GM19372 (cell line): Measurements from ENCODE around the gene PCSK4.
"Not testable (repeated sequence)": the region's sequence is repeated elsewhere in the genome, so short reads cannot be mapped to it uniquely, and the experiment has no call there.

Experiments used
- ATAC-seq: cut with Tn5 transposase; IDR thresholded peaks from one replicate; pipeline ENCODE4 v1.9.1; 2021; ENCODE audit warnings: mild to moderate bottlenecking, low read depth, moderate library complexity; ENCODE audit not compliant: unreplicated experiment

PCSK4 gene

DNA sequence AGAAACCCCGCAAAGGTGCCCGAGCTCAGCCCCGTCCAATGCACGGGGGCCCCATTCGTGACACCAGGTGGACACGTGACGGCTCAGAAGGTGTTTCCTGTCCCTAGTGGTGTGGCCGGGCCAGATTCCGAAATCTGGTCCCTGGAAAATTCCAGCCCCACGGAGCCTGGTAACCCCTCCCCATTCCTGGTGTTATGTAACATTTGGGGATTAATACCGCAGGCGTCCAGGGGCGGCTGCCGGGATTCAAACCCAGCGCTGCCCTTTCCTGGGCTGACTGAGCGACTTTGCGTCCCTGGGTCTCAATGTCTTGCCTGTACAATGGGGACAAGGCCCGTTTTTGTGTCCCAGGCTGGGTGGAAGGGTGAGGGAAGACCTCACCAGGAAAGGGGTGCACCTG lies 32.7 kb upstream of the PCSK4 start:
- ATAC-seq: no peak

DNA sequence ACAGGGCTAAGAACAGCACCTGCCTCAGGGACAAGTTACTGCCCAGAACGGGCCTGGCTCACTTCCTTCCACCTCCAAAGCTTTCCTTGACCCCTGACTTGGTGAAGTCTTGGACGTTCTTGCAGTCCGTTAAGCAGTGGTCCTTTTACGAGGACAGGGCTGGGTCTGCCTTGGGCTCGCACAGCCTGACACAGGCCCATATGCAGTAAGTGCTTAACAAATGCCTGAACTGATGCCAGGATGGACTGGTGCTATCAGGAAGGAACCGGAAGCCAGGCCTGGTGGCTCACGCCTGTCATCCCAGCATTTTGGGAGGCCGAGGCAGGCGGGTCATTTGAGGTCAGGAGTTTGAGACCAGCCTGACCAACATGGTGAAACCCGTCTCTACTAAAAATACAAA lies 31.9 kb upstream of the PCSK4 start:
- no peak for ATAC-seq

GRCh38 chr19:1521636-1522035 lies 31.5 kb upstream of the PCSK4 start:
- ATAC-seq: no peak

- ATAC-seq: no peak
Measured at GRCh38 chr19:1520203-1520780, 30.1 kb upstream of the PCSK4 start.

- not testable (repeated sequence) for ATAC-seq
Measured at GRCh38 chr19:1519802-1520201, 29.7 kb upstream of the PCSK4 start.

DNA sequence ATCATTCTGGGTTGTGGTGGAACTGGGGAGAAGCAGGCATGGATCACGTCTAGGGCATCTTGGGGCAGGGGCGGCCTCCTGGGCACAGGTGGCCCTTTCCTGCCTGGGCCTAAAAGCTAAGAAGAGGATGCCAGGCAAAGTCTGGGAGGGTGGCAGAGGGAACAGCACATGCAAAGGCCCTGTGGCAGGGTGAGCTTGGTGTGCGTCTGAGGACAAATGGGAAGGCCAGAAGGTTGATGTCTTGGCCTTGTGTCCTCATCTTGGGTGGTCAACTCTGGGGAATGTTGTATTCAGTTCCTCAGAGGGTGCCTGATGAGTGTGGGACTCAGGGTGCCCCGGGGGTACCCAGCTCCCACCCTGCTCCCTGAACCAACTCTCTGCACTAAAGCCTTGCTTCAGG lies 28.3 kb upstream of the PCSK4 start:
- ATAC-seq: no peak

DNA sequence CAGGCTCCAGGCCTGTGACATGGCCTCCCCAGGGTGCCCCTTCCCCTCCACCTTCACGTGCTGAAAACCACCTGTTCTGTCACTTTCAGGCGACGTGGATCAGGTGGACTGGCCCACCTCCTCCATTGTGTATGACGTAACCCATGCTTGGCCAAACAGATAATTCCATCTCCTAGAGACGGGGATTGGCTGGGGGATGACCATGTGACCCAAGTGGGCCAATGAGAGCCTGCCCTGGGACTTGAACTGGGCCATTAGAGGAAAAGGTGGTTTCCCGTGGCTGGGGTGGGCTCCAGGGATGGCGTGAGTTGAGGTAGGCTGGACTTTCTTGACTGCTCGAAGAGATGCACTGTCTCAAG lies 26.2 kb upstream of the PCSK4 start:
- ATAC-seq: no peak

GRCh38 chr19:1514986-1515721 lies 25.0 kb upstream of the PCSK4 start:
- ATAC-seq: no peak

- no peak for ATAC-seq
Measured at GRCh38 chr19:1514295-1514661, 24.1 kb upstream of the PCSK4 start.

- no peak for ATAC-seq
Measured at GRCh38 chr19:1513499-1514294, 23.5 kb upstream of the PCSK4 start.

DNA sequence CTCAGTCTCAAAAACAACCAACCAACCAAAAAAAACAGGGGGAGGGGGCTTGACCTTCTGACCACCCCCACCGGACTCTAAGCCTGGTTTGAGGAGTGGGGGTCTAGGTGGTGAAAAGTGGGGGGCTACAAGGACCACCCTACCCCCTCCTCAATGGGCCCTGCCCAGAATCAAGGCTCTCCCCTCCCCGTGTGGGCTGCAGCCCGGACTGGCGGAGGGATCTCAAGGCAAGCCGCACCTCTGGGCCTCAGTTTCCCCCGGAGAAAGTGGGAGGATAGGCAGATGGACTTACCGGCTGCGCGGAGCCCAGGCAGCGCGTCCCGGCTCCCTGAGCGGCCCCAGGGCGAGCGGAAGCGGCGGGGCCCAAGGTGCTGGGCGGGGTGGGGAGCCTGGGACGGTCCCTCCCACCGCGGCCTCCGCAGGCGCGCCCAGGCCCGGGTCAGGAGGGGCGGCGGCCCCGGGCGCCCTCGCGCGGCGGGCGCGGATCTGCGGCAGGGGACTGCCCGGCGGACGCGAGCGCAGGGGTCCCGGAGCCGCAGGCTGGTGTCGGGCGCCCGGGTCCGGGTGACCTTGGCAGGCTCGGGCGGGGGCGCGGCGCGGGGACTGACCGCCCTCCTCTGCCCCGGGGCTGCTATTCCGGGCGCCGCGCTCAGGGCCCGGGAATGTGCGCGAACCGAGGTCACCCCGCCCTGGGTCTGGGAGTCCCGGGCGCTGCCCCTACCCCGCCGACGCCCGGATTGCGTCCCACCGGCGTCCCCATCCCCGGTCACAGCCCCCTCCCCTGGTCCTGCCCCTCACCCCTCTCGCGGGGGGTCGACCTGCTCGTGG lies 22.7 kb upstream of the PCSK4 start, which contains the start of gene ADAMTSL5:
ADAMTSL5 (minus strand) TSS at position 349 of the 828 bp plus-strand sequence. CDS start 2,076 bp downstream, outside the sequence.
- no peak for ATAC-seq

- ATAC-seq: no peak
Measured at GRCh38 chr19:1511318-1512317, 21.5 kb upstream of the PCSK4 start.

DNA sequence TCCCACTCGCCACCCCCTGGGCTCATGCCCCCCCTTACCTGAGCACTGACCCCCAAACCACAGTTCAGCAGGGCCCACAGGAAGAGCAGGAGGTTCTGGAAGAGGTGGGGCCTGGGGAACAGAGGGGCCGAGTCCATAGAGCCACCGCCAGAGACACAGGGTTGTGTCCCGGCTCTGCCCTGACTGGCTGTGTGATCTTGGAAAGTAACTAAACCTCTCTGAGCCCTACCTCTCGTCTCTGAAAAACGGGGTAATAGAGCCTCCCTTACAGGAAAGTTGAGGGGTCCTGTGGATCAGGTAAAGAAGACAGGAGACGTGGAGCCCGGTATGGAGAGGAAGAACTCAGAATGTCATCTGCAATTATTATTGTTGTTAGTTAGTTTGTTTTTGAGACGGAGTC lies 20.7 kb upstream of the PCSK4 start:
- no peak for ATAC-seq

DNA sequence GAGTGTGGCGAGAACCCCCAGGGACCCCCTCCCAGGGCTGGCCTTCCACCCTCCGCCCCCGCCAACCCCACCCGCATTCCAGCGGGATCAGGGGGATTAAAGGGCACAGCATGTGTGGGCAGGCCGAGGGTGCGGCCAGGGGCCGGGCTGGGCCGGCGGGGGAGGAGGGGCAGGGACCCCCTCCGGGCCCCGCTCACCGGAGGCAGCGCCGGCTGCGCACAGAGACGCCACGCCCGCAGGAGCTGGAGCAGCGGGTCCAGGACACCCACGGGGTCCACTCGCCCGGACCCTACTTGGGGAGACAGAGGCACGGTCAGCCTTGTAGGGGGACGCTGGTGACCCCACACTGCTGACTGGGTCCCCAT lies 20.3 kb upstream of the PCSK4 start:
- no peak for ATAC-seq

- ATAC-seq: no peak
Measured at GRCh38 chr19:1509602-1510441, 19.7 kb upstream of the PCSK4 start.

DNA sequence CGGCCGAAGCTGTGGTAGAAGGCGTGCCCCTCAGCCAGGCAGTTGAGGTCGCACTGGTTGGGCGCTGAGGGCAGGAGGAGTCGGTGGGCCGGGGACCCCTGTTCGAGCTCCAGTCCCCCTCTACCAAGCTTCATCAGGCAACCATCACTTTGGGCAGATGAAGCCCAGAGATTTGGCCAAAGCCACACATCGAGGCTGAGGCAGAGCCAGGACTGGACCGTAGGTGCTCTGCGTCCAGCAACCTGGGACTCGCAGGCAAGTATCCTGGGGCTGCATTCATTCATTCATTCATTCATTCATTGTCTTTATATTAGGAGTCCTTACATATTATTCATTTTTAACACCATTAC lies 18.3 kb upstream of the PCSK4 start:
- ATAC-seq: no peak

GRCh38 chr19:1507763-1508506 lies 17.8 kb upstream of the PCSK4 start:
- no peak for ATAC-seq

DNA sequence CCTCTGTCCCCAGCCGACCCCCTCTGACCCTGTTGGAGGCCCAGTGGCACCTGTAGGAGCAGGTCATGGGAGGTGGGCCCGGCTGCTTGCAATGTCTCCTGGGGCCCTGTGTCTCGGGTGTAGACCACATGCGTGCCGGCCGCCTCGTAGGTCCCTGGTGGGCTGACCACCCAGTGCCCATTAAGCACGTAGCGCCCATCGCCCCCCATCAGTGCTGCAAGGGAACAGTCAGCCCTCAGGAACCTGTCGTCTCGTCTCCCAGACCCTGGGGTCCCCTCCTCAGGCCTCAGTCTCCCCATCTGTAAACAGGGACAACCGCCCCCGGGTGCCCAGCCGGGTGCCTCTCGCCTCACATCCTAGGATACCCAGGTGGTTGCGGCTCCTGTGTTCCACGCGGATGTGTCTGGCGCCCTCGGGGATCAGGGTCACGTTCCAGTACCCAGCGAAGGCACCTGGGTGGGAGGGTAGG lies 17.1 kb upstream of the PCSK4 start:
- no peak for ATAC-seq
